Measurements from ENCODE around the gene PSORS1C1.

PSORS1C1 gene

DNA sequence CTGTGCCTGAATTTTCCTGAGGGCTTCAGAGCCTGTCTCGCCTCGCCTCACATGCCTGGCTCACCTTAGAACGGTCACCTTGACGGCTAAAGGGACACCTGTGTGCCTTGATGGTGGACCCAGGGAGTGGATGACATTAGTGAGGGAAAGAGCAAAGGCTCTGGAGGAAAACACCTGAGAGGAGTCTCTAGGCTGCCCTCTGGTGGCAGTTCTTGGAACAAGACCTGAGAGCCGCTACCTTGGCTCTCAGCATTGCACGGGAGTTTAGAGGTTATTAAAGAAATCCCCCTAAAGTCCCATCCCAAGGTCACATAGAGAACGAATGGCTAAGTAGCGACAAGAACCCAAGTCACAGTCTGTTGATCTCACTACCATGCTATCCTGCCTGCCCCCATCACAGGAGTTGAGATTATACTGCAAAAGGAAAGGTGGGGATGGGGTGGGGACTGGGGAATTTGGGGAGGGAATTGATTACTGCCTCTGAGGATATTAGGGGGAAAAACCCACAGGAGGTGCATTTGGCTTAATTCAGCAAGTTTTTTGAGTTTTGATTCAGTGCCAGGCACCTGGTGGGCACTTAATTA is 13.6 kb downstream of the PSORS1C1 start:
- peak; percentile 0 for DNase-seq

DNA sequence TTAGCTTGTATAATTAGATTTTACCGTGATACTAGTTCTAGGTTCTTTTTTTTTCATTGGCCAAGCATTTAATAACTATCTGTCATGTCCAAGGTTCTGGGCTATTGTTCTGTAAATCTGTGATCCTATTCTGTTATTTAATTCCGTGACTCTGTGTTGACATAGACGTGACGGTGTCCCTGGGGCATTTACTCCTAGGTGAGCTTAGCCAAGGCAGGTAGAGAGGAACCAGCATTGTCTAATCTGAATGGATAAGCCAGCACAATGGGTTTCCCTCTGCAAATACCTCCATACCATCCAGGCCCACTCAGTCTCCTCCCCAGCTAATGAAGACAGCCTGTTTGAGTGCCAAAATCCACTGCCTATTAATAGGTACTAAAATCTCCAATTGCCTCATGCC is 14.5 kb downstream of the PSORS1C1 start:
- DNase-seq, result no peak

DNA sequence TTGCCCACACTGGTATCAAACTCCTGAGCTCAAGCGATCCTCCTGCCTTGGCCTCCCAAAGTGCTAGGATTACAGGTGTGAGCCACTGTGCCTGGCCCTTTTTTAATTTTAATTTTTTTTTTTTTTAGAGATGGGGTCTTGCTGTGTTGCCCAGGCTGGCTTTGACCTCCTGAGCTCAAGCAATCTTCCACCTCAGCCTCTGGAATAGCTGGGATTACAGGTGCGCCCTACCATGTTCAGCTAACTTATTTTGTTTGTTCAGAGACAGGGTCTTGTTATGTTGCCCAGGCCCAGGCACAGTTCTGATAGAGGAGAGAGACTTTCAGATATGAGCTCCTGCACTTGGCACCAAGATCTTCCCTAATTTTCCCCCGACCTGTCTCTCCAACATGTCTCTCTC is 16.2 kb downstream of the PSORS1C1 start:
- DNase-seq, result no peak

DNA sequence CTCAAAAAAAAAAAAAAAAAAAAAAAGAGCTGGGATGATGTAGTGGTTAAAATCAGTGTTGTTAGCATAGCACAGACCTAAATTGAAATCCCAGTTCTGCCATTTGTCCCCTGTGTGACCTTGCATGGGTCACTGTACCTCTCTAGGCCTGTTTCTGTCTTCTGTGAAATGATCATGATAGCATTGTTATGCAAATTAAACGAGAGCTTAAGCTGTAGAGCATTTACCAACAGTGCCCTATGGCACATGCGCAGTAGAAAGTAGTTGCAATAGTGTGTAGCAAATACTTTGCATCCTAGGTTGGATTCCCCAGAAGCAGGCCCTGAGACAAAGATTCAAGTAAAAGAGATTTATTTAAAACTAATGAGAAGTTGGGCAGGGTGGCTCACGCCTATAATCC is 17.0 kb downstream of the PSORS1C1 start:
- DNase-seq, result no peak

DNA sequence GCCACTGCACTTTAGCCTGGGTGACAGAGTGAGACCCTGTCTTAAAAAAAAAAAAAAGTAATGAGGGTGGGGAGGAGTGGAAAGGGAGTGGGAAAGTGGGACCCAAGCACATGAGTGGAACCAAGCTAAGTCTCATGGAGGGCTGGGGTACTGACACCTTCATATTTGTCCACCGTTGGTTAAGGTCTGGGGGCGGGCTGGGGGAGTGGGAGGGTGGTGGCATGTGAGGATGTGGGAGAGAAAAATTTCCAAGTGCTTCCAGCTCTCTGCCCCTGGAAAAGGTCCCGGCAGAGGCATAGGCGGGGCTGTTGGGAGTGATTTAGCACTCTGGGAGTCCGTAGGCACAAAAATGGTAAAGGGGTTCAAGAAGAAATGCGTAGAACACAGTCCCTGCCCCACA is 18.2 kb downstream of the PSORS1C1 start:
- DNase-seq, result no peak

DNA sequence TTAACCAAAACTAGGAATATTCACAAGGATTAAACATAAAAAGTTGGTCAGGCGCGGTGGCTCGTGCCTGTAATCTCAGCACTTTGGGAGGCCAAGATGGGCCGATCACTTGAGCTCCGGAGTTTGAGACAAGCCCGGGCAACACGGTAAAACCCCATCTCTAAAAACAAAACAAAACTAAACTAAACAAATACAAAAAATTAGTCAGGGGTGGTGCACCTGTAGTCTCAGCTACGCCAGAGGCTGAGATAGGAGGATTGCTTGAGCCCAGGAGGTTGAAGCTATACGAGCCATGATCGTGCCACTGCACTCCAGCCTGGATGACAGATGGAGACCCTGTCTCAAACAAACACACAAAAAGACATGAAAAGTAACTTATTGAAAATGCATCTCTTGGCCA is 21.1 kb downstream of the PSORS1C1 start:
- DNase-seq, result no peak

DNA sequence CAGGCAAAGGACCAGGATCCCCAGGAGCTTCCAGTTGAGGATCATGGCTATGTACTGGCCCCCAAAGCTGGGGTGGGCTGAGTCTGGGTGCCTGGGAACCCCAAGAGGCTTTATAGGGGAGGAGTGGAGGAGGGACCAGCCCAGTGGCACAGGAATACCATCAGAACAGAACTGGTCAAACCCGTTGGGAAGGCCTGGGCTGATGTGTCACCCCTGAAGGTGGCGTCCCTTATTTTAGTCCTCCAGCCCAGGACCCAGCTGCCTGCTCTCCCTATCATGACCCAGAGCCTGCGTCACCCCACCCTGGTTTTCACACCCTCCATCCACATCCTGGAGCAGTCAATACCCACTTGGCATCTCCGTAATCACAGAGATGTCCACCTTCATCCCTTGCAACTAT is 24.4 kb downstream of the PSORS1C1 start, which contains the start of gene PSORS1C2:
Gene PSORS1C2, minus strand, starts transcription at position 85 of the 400 bp plus-strand sequence. Its CDS starts 40 bp downstream, at position 45.
- DNase-seq, result no peak

DNA sequence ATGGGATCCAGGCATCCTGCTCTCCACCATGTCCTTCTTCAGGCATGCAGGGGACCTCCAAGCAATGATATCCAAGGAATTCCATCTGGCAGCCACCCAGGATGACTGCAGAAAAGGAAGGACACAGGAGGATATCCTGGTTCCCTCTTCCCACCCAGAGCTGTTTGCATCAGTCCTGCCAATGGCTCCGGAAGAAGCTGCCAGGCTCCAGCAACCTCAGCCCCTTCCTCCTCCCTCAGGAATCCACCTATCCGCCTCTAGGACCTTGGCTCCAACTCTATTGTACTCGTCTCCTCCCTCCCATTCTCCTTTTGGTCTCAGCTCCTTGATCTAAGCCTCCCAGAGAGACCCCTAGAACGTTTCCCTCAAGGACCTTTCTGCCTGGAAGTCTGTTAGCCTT is 25.0 kb downstream of the PSORS1C1 start:
- no peak for DNase-seq

DNA sequence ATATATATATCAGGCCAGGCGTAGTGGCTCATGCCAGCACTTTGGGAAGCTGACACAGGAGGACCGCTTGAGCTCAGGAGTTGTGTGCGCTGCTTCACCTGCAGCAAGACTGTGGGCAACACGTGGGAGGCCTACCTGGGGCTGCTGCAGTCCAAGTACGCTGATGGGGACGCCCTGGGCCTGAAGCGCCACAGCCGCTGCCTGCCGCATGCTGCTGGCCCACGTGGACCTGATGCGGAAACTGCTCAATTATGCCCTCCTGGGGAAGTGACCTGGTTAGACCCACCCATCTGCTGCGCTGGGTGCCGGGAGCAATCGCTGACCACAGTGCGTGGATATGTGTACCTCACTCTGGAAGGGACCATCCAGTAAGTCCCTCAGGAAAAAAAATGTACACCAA is 26.0 kb downstream of the PSORS1C1 start:
- no peak for DNase-seq

DNA sequence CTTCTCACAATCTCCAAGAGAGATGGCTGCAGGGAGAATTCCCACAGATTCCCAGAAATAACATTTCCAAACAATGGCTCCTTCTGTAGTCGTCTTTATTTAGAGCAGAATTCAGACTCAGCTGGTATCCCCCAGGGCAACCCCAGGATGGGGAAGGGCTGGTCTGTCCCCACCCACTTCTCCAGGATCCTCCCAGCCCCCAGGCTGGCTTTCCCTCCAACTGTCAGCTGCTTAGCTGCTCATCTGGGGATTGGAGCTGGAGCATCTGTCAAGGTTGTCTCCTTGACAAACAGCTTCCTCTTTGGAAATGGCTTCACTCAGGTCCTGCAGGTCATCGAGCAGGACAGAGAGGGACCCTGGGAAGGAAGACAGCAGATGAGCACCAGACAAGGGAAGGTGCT is 27.8 kb downstream of the PSORS1C1 start:
- DNase-seq, result no peak

DNA sequence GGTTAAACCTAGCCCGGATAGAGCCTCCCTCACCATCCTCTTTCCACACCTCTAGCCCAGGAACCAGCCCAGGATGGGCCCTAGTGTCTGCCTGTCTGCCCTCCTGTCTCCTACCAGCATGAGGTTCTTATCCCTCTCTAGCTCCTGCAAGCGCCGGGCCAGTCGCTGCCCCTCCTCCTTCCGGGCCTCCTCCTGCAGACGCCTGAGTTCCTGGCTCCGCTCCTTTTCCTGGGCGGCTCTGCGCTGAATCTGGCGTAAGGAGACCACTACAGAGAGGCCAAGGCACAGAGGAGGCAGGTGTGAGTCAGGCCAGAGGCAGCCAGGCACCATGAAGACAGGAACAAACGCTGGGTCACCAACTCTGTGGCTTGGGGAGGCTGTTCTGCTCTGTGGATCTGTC is 28.5 kb downstream of the PSORS1C1 start:
- DNase-seq, result no peak

DNA sequence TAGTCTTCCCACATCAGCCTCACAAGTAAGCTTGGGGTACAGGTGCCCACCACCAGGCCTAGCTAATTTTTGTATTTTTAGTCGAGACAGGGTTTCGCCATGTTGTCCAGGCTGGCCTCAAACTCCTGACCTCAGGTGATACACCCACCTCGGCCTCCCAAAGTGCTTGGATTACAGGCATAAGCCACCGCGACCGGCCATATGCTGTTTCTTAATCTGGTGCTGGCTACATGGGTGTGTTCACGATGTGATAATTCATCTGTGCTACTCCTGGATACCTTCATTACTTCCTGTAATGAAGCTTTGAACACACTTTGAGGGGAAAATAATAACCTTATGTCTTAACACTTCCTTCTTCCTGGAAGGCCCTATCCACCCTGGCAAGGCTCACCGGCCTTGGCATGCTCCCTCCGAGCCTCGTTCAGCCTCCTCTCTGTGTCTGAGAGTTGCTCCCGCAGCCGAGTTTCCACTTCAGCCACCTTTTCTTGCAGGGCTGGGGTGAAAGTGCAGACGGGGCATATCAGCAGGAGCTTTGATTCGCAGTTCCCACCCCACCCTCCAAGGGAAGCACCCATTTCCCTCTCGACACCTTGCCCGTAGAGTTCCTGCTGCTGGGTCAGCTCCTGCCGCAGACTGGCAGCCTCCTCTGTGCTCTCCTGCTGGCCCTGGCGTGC is 29.8 kb downstream of the PSORS1C1 start:
- no peak for DNase-seq

DNA sequence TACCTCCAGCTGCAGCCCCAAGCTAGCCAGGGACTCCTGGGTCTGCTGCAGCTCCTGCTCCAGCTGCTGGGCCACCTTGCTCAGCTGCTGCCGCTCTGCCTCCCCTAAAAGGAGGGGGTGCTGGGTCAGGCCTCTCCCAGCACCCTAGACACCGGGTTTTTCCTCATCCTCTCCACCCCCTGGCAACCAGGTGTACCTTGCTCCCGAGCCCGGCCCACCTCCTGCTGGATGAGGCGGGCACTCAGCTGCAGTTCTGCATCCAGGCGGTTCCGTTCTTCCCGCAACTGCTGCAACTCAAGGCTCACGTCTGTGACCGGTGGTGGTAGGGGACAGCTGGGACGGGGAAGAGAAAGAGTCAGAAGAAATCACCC is 30.4 kb downstream of the PSORS1C1 start:
- no peak for DNase-seq

DNA sequence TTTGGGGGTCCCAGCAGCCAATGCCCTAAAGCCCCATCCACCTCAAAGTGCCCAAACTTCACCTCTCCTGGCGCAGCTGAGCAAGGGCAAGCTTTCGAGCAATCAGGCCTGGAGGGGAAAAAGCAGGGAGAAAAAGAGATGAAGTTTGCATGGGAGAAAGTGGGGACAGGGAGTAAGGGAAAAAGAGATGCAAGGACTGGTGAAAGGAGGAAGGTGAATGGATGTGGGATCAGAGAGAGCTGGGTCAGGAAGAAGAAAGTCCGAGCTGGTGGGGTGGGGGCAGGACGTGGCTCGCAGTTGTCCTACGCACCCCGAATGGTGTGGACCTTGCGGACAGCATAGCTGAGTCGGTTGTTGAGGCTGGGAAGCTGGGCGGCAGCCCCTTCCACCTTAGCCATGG is 30.8 kb downstream of the PSORS1C1 start:
- no peak for DNase-seq

DNA sequence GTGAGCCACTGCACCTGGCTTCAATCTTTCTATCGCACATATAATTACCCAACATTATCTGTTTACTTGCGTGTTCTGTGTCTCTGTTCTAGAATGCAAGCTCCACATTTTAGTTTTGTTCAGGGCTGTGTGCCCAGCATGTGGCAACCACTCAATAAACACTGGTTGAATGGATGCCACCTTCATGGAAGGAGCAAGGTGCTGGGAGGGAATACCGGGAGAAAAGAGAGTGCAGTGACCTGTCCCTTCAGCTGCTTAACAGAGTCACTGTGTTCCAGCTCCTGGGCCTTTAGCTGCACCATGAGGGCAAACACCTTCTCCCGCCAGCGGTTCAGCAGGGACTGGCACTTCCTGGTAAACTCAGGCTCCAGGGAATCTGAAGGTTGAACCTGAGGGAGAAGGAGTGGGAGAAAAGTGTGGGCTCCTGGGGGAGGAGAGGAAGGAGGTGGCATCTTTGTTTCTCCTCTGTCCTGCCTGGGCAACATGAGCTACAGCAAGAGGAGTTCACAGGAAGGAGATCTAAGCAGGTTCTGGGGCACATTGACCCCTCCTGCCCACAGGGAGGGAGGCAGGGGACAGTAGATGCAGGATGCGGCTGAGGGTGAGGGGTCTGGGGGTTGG is 35.3 kb downstream of the PSORS1C1 start:
- no peak for DNase-seq

DNA sequence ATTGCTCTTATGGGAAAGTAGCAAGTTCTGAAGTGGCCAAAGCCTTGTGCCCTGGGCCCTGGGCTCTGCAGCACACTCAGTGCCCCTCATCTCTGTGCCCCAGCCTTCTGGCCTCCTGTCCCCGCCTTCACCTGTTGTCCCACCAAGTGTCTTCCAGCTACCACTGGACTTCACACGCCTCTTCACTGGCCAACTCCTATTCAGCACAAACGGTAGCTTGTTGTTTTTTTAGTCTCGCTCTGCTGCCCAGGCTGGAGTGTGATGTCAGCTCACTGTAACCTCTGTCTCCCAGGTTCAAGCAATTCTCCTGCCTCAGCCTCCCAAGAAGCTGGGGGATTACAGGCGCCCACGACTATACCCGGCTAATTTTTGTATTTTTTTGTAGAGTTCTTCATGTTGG is 38.2 kb downstream of the PSORS1C1 start:
- DNase-seq, result no peak

DNA sequence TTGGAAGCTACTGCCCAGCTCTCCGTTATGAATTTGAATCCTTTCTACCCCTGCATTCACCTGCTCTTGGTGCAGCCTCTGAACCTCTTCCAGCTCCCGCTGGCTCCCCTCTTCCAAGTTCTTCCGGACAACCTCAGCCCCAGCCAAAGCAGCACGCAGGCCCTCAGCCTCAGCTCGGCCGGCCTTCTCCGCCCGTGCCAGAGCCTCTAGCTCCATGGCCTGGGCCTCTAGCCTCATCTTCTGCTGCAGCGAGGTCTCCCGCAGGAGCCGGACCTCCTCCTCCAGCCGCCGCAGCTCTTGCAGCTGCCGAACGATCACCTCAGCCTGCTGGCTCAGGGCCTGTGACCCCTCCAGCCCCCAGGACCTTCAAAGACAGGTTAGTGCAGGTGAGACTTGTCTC is 39.8 kb downstream of the PSORS1C1 start:
- DNase-seq, result no peak

DNA sequence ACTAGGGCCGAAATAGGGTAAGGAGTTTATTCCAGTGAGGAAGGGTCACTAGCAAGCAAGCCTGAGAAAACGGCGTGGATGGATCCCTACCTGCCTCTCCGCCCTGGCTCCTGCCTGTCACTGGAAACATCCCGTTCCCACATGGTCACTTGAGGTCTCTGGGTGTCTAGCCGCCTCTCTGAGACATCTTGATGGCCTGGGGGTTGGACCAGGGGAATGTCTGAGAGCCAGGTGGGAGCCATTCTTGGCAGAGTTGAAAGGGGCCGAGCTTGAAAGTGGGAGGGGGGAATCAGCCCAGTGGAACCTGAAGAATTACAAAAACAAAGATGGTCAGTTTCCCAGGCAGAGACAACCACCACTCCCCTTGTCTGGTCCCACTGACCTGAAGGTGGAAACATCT is 42.0 kb downstream of the PSORS1C1 start:
- DNase-seq, result no peak

DNA sequence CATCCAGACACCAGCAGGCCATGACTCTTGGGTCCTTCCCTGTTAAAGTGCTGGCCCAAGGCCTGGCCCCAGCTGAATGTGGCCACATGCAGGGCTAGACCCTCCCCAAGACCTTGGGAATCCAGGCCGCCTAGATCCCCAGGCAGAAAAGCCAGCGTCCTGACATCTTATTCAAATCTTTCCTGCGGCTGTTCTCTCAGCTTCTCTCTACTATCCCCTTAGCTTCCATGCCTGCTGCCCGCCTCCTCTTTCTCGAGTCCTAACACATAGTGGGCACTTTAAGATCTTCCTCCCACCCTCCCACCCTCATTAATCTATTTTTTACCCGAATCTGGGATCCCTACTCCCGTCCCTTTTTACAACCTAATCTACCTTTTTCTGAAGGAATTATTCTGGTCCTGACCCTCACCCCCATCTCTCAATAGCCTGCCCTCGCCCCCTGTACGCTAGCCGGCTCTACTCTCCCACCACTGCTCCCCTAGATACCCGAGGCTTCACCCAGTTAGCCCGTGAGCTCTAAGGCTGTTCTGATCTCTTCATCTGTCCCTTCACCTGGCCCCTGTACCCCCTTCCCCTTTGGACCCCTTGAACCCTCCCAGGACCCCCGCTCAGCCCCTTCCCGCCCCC is 43.0 kb downstream of the PSORS1C1 start, which contains the start of gene CCHCR1:
Gene CCHCR1, minus strand, starts transcription at position 290 of the 627 bp plus-strand sequence. Its CDS starts 202 bp downstream, at position 88.
- no peak for DNase-seq

DNA sequence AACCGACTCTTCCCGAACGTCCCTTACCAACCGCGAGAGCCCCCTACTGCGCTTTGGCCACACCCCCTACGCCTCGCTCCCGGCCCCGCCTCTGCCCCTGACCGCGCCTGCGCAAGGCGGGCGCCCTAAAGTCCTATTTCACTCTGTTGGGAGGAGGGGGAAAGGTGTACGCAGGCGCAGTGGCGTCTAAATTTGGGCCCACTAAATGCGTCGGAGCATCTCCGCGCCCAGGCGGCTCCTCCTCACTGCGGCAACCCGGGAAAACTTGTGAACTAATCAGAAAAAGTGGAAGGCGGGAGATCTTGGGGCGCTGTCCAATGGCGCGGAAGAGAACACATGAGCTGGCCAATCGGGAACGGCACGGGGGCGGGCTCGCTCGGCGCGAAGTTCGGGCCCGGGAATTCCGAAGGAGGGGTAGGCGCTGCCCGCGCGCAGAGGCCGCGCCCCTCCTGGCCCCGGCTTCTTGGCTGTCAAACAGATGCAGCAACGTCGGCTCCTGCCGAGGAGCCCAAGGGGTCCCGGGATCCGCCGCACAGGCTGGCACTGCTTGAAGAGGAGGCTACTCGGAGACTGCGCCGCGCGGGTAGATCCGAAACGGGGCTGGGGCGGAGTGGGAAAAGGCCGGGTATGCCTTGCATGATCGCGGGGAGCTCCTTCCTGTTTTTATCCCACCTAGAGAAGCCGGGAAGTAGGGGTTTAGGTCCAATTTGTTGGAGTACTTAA is 43.7 kb downstream of the PSORS1C1 start, which contains the start of gene TCF19:
Gene TCF19, plus strand, starts transcription at position 450 of the 723 bp plus-strand sequence. CDS start 881 bp downstream, outside the sequence.
- DNase-seq, result peak; percentile 93

DNA sequence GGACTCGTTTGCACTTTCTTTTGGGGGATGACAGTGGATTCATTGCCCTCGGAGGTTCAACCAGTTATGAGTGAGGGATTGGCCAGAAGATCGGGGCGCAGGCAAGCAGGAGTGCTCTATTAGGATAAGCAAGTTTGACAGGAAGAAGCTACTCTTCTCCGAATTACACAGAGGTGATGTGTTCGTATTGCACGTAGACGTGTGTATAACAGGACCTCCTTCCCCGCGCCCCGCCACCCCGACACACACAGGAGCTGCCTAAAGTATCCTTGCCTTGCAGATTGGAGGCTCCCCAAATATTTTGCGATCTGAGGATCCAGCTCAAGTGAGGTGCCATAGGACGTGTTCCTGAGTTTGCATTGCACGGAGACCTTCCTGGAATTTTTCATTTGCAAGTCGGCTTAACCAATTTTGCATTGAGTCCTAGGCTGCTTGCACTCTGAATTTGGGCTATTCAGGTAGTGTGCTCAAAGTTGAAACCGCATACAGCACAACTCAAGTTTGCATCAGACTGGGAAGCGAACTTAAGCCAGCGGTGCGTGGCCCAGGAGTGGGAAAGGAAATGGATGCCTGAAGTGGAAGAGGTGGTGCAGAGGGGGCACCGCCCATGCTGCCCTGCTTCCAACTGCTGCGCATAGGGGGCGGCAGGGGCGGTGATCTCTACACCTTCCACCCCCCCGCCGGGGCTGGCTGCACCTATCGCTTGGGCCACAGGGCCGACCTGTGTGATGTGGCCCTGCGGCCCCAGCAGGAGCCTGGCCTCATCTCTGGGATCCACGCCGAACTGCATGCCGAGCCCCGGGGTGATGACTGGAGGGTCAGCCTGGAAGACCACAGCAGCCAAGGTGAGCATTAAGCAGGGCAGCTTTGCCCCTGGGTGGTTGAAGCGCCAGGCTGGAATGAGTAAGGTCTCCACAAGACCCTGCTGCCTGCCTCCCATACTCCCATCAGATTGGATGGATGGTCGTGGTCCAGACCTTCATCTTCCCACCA is 44.6 kb downstream of the PSORS1C1 start:
- no peak for DNase-seq

Measured in NCI-H2107 (cell line).